K562 (cell line): ENCODE measurements around the gene CDHR1. TPM values are rescaled to one million over a fixed set of nuclear protein-coding genes. Genes with fewer than 3 reads are reported as not detected.

ENCODE experiments used
- ATAC-seq: fragments of 200-7000 bp; cut with Tn5 transposase; 3 replicates; pipeline ENCODE4 v1.9.1; 2020; ENCODE audit warnings: moderate library complexity
- BruUV-seq: library from RNA; stranded (reverse); fragments of 400-500 nt; replicated peaks from 2 replicates; lab custom pipeline; 2021; lab: Mats Ljungman, UMichigan
- CTCF ChIA-PET: fragments of 300-600 bp; formaldehyde crosslinking; extraction: SDS; loops from one replicate; lab custom pipeline; 2021; ENCODE audit warnings: low intra/inter-chr PET ratio; lab: Yijun Ruan, JAX
- POLR2A ChIA-PET: fragments of 300-600, 350-650 bp; sonication (Branson Sonifier 250); formaldehyde crosslinking; extraction: SDS; loops from one replicate; lab custom pipeline; 2021; ENCODE audit warnings: antibody characterized with exemption, inconsistent platforms; lab: Yijun Ruan, JAX
- DNase-seq, 4 experiments: peaks; one replicate each; pipeline versions ENCODE4 v3.0.0 to v3.0.0-alpha.2; 2011 to 2018; ENCODE audit warnings: low spot score in 3 of 4, mixed read lengths in 3 of 4; ENCODE audit errors: extremely low read depth in 1 of 4
- FAIRE-seq: peaks from 2 replicates; lab custom pipeline; 2011; peaks lifted over from hg19 to GRCh38; lab: Jason Lieb, UNC
- H2AFZ ChIP-seq: 2 replicates; pipeline ENCODE4 v1.6.0; 2011; ENCODE audit warnings: low read depth, low read length, control low read depth, inconsistent platforms
- H3K27ac ChIP-seq: fragments of 200-600 bp; 3 replicates; pipeline ENCODE4 v1.8.0; 2011; ENCODE audit warnings: low read depth, mild to moderate bottlenecking, control low read depth, inconsistent platforms, low read length, moderate library complexity, mixed read lengths; ENCODE audit errors: extremely low read depth
- H3K27me3 ChIP-seq, 2 experiments: fragments of 300-600 bp in 1 of 2; 2 replicates in 1 of 2; 3 replicates in 1 of 2; pipeline versions ENCODE4 v1.6.0 to v1.8.0; 2011; ENCODE audit warnings: inconsistent platforms in 2 of 2, low read length in 2 of 2, mild to moderate bottlenecking in 1 of 2, mixed read lengths in 1 of 2, moderate library complexity in 1 of 2; ENCODE audit not compliant: control insufficient read depth in 2 of 2, insufficient read depth in 2 of 2
- H3K36me3 ChIP-seq: fragments of 300-600 bp; 3 replicates; pipeline ENCODE4 v1.8.0; 2011; ENCODE audit warnings: mild to moderate bottlenecking, low read length, inconsistent platforms; ENCODE audit not compliant: control insufficient read depth, insufficient read depth
- H3K4me1 ChIP-seq, 2 experiments: fragments of 200-600 bp in 1 of 2; replicated peaks in 1 of 2; 2 replicates in 1 of 2; 3 replicates in 1 of 2; pipeline versions ENCODE4 v1.5.1 to v1.8.0; 2011; ENCODE audit warnings: inconsistent platforms in 2 of 2, low read length in 2 of 2, mild to moderate bottlenecking in 1 of 2, mixed read lengths in 1 of 2, moderate library complexity in 1 of 2; ENCODE audit not compliant: control insufficient read depth in 2 of 2, insufficient read depth in 2 of 2
- H3K4me2 ChIP-seq: 2 replicates; pipeline ENCODE4 v1.6.1; 2011; ENCODE audit warnings: low read length, control low read depth, inconsistent platforms, mixed read lengths; ENCODE audit not compliant: insufficient read depth
- H3K4me3 ChIP-seq: fragments of 200-600 bp; sonication (generic), shearing (Covaris generic); 2 replicates; pipeline ENCODE4 v1.5.1; 2016; ENCODE audit warnings: control low read depth, inconsistent platforms
- H3K79me2 ChIP-seq: fragments of 200-600 bp; 3 replicates; pipeline ENCODE4 v1.8.0; 2011; ENCODE audit warnings: low read length, inconsistent platforms; ENCODE audit not compliant: control insufficient read depth, insufficient read depth
- H3K9ac ChIP-seq, 2 experiments: 2 replicates each; pipeline versions ENCODE4 v1.6.0 to v1.6.1; 2011; ENCODE audit warnings: low read depth in 2 of 2, low read length in 2 of 2, control low read depth in 1 of 2, inconsistent platforms in 1 of 2, mild to moderate bottlenecking in 1 of 2, mixed read lengths in 1 of 2; ENCODE audit not compliant: insufficient read depth in 1 of 2
- H3K9me1 ChIP-seq: one replicate; pipeline ENCODE4 v1.6.0; 2011; ENCODE audit warnings: inconsistent platforms, mild to moderate bottlenecking, low read length, moderate library complexity; ENCODE audit not compliant: control insufficient read depth, insufficient read depth
- H3K9me3 ChIP-seq: replicated peaks from 2 replicates; pipeline ENCODE4 v1.5.1; 2011; ENCODE audit warnings: low read depth, low read length, inconsistent platforms; ENCODE audit not compliant: control insufficient read depth, insufficient read depth
- H4K20me1 ChIP-seq: replicated peaks from 2 replicates; pipeline ENCODE4 v1.6.1; 2011; ENCODE audit warnings: low read length, inconsistent platforms, mixed read lengths; ENCODE audit not compliant: control insufficient read depth, insufficient read depth
- NR0B1 ChIP-seq: fragments of 450-650 bp; IDR thresholded peaks from one replicate; pipeline ENCODE4 v1.6.1; 2018; ENCODE audit warnings: mild to moderate bottlenecking, moderate library complexity; ENCODE audit not compliant: partially characterized antibody
- RBFOX2 ChIP-seq: fragments of 200-400 bp; formaldehyde crosslinking; IDR thresholded peaks from 2 replicates; pipeline ENCODE4 v1.6.1; 2017; ENCODE audit warnings: low read depth, mild to moderate bottlenecking, low read length, moderate library complexity
- in situ Hi-C: fragments of 300-500 bp; cut with MboI; formaldehyde crosslinking; loops from 4 replicates; pipeline ENCODE4 v1.15.0; 2018; ENCODE audit warnings: inconsistent platforms, mixed read lengths
- intact Hi-C: fragments of 100-400 bp; cut with micrococcal nuclease; formaldehyde crosslinking; loops from 2 replicates; pipeline ENCODE4 v1.14.2; 2022
- polyA plus RNA-seq, 8 experiments: library from polyadenylated mRNA; depleted of rRNA in 4 of 8; stranded (reverse) in 5 of 8; unstranded in 3 of 8; fragments of >200 nt; fragmentation: Nextera tagmentation in 2 of 8; fragmentation: Illumina TruSeq in 1 of 8; extraction: Ambion mirVana in 2 of 8; extraction: Trizol in 1 of 8; gene quantifications; 2 replicates each; pipeline versions ENCODE4 v1.2.1 to v1.2.3, GENCODE V29; 2011 to 2014; ENCODE audit warnings: inconsistent platforms in 1 of 8, missing spikeins in 1 of 8
- total RNA-seq, 7 experiments: library from RNA; depleted of rRNA in 6 of 7; stranded (reverse); fragments of >200 nt in 6 of 7; fragmentation: Illumina TruSeq in 2 of 7; extraction: Trizol in 2 of 7; gene quantifications; 2 replicates each; pipeline versions ENCODE4 v1.2.1 to v1.2.3, GENCODE V29; 2011 to 2021; ENCODE audit warnings: low replicate concordance in 1 of 7

CDHR1 gene
- total and polyA plus RNA-seq, 9 of the 15 experiments (the other 6 are each of a cell fraction or from before 2014, with no cell fraction given): 0.03 to 0.99 (median 0.20) TPM

- H2AFZ ChIP-seq: no peak overlapping the region
- ATAC-seq (peak; percentile 47; the same call in 2 of the 3 replicates), FAIRE-seq (no peak), DNase-seq (no peak)
- H4K20me1 ChIP-seq: no peaks in the 10 kb centered on the region; the same call in 1 of the 2 replicates
- no TSS peak for BruUV-seq
- no peak overlapping the region for H3K9ac ChIP-seq
- H3K79me2 ChIP-seq: peaks cover 19% of the 10 kb centered on the region; the same call in 2 of the 3 replicates
- H3K27me3 ChIP-seq: no peaks in the 10 kb centered on the region
- in situ Hi-C loops: no loop called here
- H3K27ac ChIP-seq: no peak overlapping the region
- no peaks in the 10 kb centered on the region for H3K9me3 ChIP-seq
- intact Hi-C loops: no loop called here
- POLR2A ChIA-PET: interaction anchor here (0.9 to 3.5 kb wide), 6 partner anchors 8 to 40 kb away, joined by 3 to 27 read pairs (median 3); partner anchors contain the start of gene GHITM
- no peaks in the 10 kb centered on the region for H3K9me1 ChIP-seq
- H3K4me2 ChIP-seq: no peak overlapping the region
- H3K4me1 ChIP-seq: no peaks in the 10 kb centered on the region
- TF ChIP-seq RBFOX2 (0 out of 2 replicates have a peak, but pooled peaks have one; percentile 16), NR0B1 (no peak)
- no peak overlapping the region for H3K4me3 ChIP-seq
- peaks cover 96% of the 10 kb centered on the region for H3K36me3 ChIP-seq
- CTCF ChIA-PET: interaction anchor here (0.7 to 1.6 kb wide), 2 partner anchors 58 to 68 kb away, joined by 3 to 12 read pairs; no protein-coding TSS in a partner anchor
These were observed 47.0 kb upstream of the CDHR1 start for GRCh38 chr10:84147347-84147746.
